Measurements from ENCODE around the gene SH3YL1.

SH3YL1 gene

DNA sequence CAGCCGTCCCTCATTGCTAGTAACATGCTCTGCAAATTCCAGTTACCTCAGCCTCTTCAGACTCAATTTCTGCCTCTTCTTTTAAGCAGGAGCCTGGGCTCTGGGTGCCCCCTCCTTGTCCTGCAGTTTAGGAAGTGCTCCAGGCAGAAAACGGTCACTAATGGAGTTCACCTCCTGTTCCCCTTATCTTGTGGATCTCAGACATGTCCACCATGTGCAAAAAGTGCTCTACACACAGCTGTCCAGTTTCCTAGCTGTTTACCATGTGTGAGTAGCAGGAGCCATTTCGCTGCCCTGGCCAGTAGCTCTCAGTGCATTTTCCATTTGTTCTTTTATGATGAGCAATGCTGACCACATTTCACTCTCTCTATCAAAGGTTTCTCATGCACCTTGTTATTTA, 4.9 kb downstream of the SH3YL1 start:
- Histone ChIP-seq H3K9ac (ENCODE audit: low read depth in 1 of 2, low read length in 2 of 2) (no peak overlapping the region), H3K9me3 (ENCODE audit: control insufficient read depth in 2 of 2, low read length in 2 of 2) (no peaks in the 10 kb centered on the region), H3K27ac (ENCODE audit: low read depth in 2 of 2, low read length in 2 of 2) (no peak overlapping the region), H3K4me1 (ENCODE audit: control insufficient read depth in 2 of 2, insufficient read depth in 2 of 2, low read length in 2 of 2) (no peaks in the 10 kb centered on the region), H3K36me3 (ENCODE audit: control insufficient read depth in 2 of 2, insufficient read depth in 2 of 2, low read length in 2 of 2) (peaks cover 0 to 2% of the 10 kb centered on the region in 2 donors), H3K27me3 (ENCODE audit: control insufficient read depth in 2 of 2, insufficient read depth in 2 of 2, low read length in 2 of 2) (no peaks in the 10 kb centered on the region), H3K4me3 (ENCODE audit: low read length in 2 of 2) (no peak overlapping the region)

DNA sequence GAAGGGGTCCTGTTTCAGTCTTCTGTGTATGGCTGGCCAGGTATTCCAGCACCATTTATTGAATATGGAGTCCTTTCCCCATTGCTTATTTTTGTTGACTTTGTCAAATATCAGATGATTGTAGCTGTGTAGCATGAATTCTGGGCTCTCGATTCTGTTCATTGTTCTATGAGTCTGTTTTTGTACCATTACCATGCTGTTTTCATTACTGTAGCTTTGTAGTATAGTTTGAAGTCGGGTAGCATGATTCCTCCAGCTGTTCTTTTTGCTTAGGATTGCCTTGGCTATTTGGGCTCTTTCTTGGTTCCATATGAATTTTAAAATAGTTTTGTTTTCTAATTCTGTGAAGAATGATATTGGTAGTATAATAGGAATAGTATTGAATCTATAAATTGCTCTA, 6.0 kb downstream of the SH3YL1 start:
- no peaks in the 10 kb centered on the region for H3K9me3 ChIP-seq (ENCODE audit: control insufficient read depth in 2 of 2, low read length in 2 of 2)
- H3K9ac ChIP-seq (ENCODE audit: low read depth in 1 of 2, low read length in 2 of 2): no peak overlapping the region
- H3K27ac ChIP-seq (ENCODE audit: low read depth in 2 of 2, low read length in 2 of 2): no peak overlapping the region
- no peaks in the 10 kb centered on the region for H3K27me3 ChIP-seq (ENCODE audit: control insufficient read depth in 2 of 2, insufficient read depth in 2 of 2, low read length in 2 of 2)
- peaks cover 0 to 2% of the 10 kb centered on the region in 2 donors for H3K36me3 ChIP-seq (ENCODE audit: control insufficient read depth in 2 of 2, insufficient read depth in 2 of 2, low read length in 2 of 2)
- no peak overlapping the region for H3K4me3 ChIP-seq (ENCODE audit: low read length in 2 of 2)
- H3K4me1 ChIP-seq (ENCODE audit: control insufficient read depth in 2 of 2, insufficient read depth in 2 of 2, low read length in 2 of 2): no peaks in the 10 kb centered on the region

DNA sequence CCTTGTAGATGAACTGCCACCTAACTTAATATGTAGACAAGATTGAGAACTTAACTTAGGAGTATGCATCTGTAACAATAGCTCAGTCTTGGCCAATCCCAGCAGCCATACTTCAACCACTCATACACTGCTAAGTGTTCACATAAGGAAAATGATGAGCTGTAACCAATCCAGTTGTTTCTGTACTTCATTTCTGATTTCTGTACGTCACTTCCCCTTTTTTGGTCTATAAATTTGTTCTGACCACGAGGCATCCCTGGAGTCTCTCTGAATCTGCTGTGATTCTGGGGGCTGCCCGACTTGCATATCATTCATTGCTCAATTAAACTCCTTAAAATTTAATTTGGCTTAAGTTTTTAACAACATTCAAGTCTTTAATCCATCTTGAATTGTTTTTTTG, 6.4 kb downstream of the SH3YL1 start:
- H3K9ac ChIP-seq (ENCODE audit: low read depth in 1 of 2, low read length in 2 of 2): no peak overlapping the region
- no peak overlapping the region for H3K4me3 ChIP-seq (ENCODE audit: low read length in 2 of 2)
- H3K36me3 ChIP-seq (ENCODE audit: control insufficient read depth in 2 of 2, insufficient read depth in 2 of 2, low read length in 2 of 2): peaks cover 0 to 2% of the 10 kb centered on the region in 2 donors
- no peaks in the 10 kb centered on the region for H3K4me1 ChIP-seq (ENCODE audit: control insufficient read depth in 2 of 2, insufficient read depth in 2 of 2, low read length in 2 of 2)
- H3K27me3 ChIP-seq (ENCODE audit: control insufficient read depth in 2 of 2, insufficient read depth in 2 of 2, low read length in 2 of 2): no peaks in the 10 kb centered on the region
- no peaks in the 10 kb centered on the region for H3K9me3 ChIP-seq (ENCODE audit: control insufficient read depth in 2 of 2, low read length in 2 of 2)
- H3K27ac ChIP-seq (ENCODE audit: low read depth in 2 of 2, low read length in 2 of 2): no peak overlapping the region

GRCh38 chr2:256094-256493, 7.7 kb downstream of the SH3YL1 start:
- Histone ChIP-seq H3K9me3 (ENCODE audit: control insufficient read depth in 2 of 2, low read length in 2 of 2) (no peaks in the 10 kb centered on the region), H3K27me3 (ENCODE audit: control insufficient read depth in 2 of 2, insufficient read depth in 2 of 2, low read length in 2 of 2) (no peaks in the 10 kb centered on the region), H3K4me3 (ENCODE audit: low read length in 2 of 2) (no peak overlapping the region), H3K9ac (ENCODE audit: low read depth in 1 of 2, low read length in 2 of 2) (no peak overlapping the region), H3K36me3 (ENCODE audit: control insufficient read depth in 2 of 2, insufficient read depth in 2 of 2, low read length in 2 of 2) (peaks cover 7 to 8% of the 10 kb centered on the region in 2 donors), H3K4me1 (ENCODE audit: control insufficient read depth in 2 of 2, insufficient read depth in 2 of 2, low read length in 2 of 2) (no peaks in the 10 kb centered on the region), H3K27ac (ENCODE audit: low read depth in 2 of 2, low read length in 2 of 2) (no peak overlapping the region)

DNA sequence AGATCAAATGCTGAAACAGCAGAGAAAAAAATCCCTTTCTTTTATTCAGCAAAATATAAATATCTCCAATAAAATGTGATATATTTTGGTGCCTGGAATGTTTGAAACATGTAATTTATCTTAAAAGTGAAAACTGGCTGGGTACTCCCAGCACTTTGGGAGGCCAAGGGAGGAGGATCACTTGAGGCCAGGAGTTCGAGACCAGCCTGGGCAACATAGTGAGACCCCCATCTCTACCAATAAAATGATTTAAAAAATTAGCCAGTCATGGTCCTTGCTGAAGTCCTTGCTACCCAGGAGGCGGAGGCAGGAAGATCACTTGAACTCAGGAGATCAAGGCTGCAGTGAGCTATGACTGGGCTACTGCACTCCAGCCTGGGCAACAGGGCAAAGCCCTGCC, 8.6 kb downstream of the SH3YL1 start:
- Histone ChIP-seq H3K27ac (ENCODE audit: low read depth in 2 of 2, low read length in 2 of 2) (no peak overlapping the region), H3K9me3 (ENCODE audit: control insufficient read depth in 2 of 2, low read length in 2 of 2) (no peaks in the 10 kb centered on the region), H3K27me3 (ENCODE audit: control insufficient read depth in 2 of 2, insufficient read depth in 2 of 2, low read length in 2 of 2) (no peaks in the 10 kb centered on the region), H3K9ac (ENCODE audit: low read depth in 1 of 2, low read length in 2 of 2) (no peak overlapping the region), H3K4me3 (ENCODE audit: low read length in 2 of 2) (no peak overlapping the region), H3K36me3 (ENCODE audit: control insufficient read depth in 2 of 2, insufficient read depth in 2 of 2, low read length in 2 of 2) (peaks cover 5 to 8% of the 10 kb centered on the region in 2 donors), H3K4me1 (ENCODE audit: control insufficient read depth in 2 of 2, insufficient read depth in 2 of 2, low read length in 2 of 2) (no peaks in the 10 kb centered on the region)

- no peak overlapping the region for H3K4me3 ChIP-seq (ENCODE audit: low read length in 2 of 2)
- no peak overlapping the region for H3K9ac ChIP-seq (ENCODE audit: low read depth in 1 of 2, low read length in 2 of 2)
- H3K27me3 ChIP-seq (ENCODE audit: control insufficient read depth in 2 of 2, insufficient read depth in 2 of 2, low read length in 2 of 2): no peaks in the 10 kb centered on the region
- no peak overlapping the region for H3K27ac ChIP-seq (ENCODE audit: low read depth in 2 of 2, low read length in 2 of 2)
- peaks cover 10 to 17% of the 10 kb centered on the region in 2 donors for H3K36me3 ChIP-seq (ENCODE audit: control insufficient read depth in 2 of 2, insufficient read depth in 2 of 2, low read length in 2 of 2)
- no peaks in the 10 kb centered on the region for H3K9me3 ChIP-seq (ENCODE audit: control insufficient read depth in 2 of 2, low read length in 2 of 2)
- H3K4me1 ChIP-seq (ENCODE audit: control insufficient read depth in 2 of 2, insufficient read depth in 2 of 2, low read length in 2 of 2): no peaks in the 10 kb centered on the region
Measured at GRCh38 chr2:254241-254640, 9.6 kb downstream of the SH3YL1 start.

GRCh38 chr2:253202-253638, 10.6 kb downstream of the SH3YL1 start:
- H3K27me3 ChIP-seq (ENCODE audit: control insufficient read depth in 2 of 2, insufficient read depth in 2 of 2, low read length in 2 of 2): no peaks in the 10 kb centered on the region
- no peaks in the 10 kb centered on the region for H3K9me3 ChIP-seq (ENCODE audit: control insufficient read depth in 2 of 2, low read length in 2 of 2)
- H3K4me1 ChIP-seq (ENCODE audit: control insufficient read depth in 2 of 2, insufficient read depth in 2 of 2, low read length in 2 of 2): no peaks in the 10 kb centered on the region
- H3K4me3 ChIP-seq (ENCODE audit: low read length in 2 of 2): no peak overlapping the region
- H3K36me3 ChIP-seq (ENCODE audit: control insufficient read depth in 2 of 2, insufficient read depth in 2 of 2, low read length in 2 of 2): peaks cover 14 to 17% of the 10 kb centered on the region in 2 donors
- H3K27ac ChIP-seq (ENCODE audit: low read depth in 2 of 2, low read length in 2 of 2): no peak overlapping the region
- H3K9ac ChIP-seq (ENCODE audit: low read depth in 1 of 2, low read length in 2 of 2): no peak overlapping the region

GRCh38 chr2:252001-252602, 11.7 kb downstream of the SH3YL1 start:
- peaks cover 17 to 20% of the 10 kb centered on the region in 2 donors for H3K36me3 ChIP-seq (ENCODE audit: control insufficient read depth in 2 of 2, insufficient read depth in 2 of 2, low read length in 2 of 2)
- no peak overlapping the region for H3K27ac ChIP-seq (ENCODE audit: low read depth in 2 of 2, low read length in 2 of 2)
- no peaks in the 10 kb centered on the region for H3K27me3 ChIP-seq (ENCODE audit: control insufficient read depth in 2 of 2, insufficient read depth in 2 of 2, low read length in 2 of 2)
- H3K9ac ChIP-seq (ENCODE audit: low read depth in 1 of 2, low read length in 2 of 2): no peak overlapping the region
- H3K4me1 ChIP-seq (ENCODE audit: control insufficient read depth in 2 of 2, insufficient read depth in 2 of 2, low read length in 2 of 2): no peaks in the 10 kb centered on the region
- no peak overlapping the region for H3K4me3 ChIP-seq (ENCODE audit: low read length in 2 of 2)
- H3K9me3 ChIP-seq (ENCODE audit: control insufficient read depth in 2 of 2, low read length in 2 of 2): no peaks in the 10 kb centered on the region

DNA sequence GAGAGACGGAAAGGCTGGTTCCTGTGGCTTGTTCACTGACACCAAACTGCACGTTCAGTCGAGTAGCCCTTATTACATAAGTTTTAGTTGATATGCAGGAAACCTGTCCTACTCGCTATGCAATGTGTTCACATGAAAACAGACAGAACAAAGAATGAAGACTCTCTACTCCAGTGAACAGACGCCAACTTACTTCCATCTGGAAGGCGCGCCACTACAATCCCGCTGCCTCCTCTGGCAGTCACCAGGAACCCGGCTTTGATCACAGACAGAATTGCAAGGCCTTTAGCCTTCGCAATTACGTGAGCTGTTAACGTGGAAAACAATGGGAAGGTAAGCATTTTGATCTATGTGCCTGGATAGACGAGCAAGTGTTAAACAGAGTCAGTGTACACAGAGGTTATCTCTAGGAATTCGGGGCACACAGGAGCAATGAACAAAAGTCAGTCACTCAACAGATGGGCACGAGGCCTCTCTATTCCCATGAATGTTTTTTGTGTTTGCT, 14.2 kb downstream of the SH3YL1 start:
- H3K36me3 ChIP-seq (ENCODE audit: control insufficient read depth in 2 of 2, insufficient read depth in 2 of 2, low read length in 2 of 2): peaks cover 25 to 28% of the 10 kb centered on the region in 2 donors
- H3K9me3 ChIP-seq (ENCODE audit: control insufficient read depth in 2 of 2, low read length in 2 of 2): no peaks in the 10 kb centered on the region
- no peaks in the 10 kb centered on the region for H3K4me1 ChIP-seq (ENCODE audit: control insufficient read depth in 2 of 2, insufficient read depth in 2 of 2, low read length in 2 of 2)
- no peak overlapping the region for H3K9ac ChIP-seq (ENCODE audit: low read depth in 1 of 2, low read length in 2 of 2)
- no peak overlapping the region for H3K4me3 ChIP-seq (ENCODE audit: low read length in 2 of 2)
- H3K27me3 ChIP-seq (ENCODE audit: control insufficient read depth in 2 of 2, insufficient read depth in 2 of 2, low read length in 2 of 2): no peaks in the 10 kb centered on the region
- no peak overlapping the region for H3K27ac ChIP-seq (ENCODE audit: low read depth in 2 of 2, low read length in 2 of 2)

DNA sequence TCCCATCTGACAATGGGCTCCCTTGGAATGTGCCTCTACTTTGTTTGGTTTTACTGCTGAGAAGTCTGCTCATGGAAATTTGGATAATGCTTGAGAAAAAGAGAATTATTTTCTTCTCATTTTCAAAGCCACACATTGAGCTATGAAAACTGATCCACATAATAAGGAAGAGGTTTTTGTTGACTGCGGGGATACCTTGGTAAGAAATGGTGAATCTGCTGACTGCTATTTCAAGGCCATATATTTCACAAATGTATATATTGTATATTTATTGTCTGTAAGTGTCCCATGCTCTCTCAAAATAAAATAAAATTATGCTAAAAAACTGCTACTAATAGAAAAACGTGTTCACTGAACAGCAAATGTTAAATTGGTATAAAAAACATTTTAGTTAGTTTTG, 15.1 kb downstream of the SH3YL1 start:
- H3K36me3 ChIP-seq (ENCODE audit: control insufficient read depth in 2 of 2, insufficient read depth in 2 of 2, low read length in 2 of 2): peaks cover 29 to 33% of the 10 kb centered on the region in 2 donors
- no peaks in the 10 kb centered on the region for H3K9me3 ChIP-seq (ENCODE audit: control insufficient read depth in 2 of 2, low read length in 2 of 2)
- H3K9ac ChIP-seq (ENCODE audit: low read depth in 1 of 2, low read length in 2 of 2): no peak overlapping the region
- H3K4me1 ChIP-seq (ENCODE audit: control insufficient read depth in 2 of 2, insufficient read depth in 2 of 2, low read length in 2 of 2): no peaks in the 10 kb centered on the region
- no peak overlapping the region for H3K4me3 ChIP-seq (ENCODE audit: low read length in 2 of 2)
- H3K27me3 ChIP-seq (ENCODE audit: control insufficient read depth in 2 of 2, insufficient read depth in 2 of 2, low read length in 2 of 2): no peaks in the 10 kb centered on the region
- no peak overlapping the region for H3K27ac ChIP-seq (ENCODE audit: low read depth in 2 of 2, low read length in 2 of 2)

Data from mucosa of rectum (tissue), 2 donors.